ENCODE measurements around the gene KHDC4. TPM values are rescaled to one million over a fixed set of nuclear protein-coding genes. Genes with fewer than 3 reads are reported as not detected.

KHDC4 gene
- total and polyA plus RNA-seq, 9 of the 15 experiments (the other 6 are each of a cell fraction or from before 2014, with no cell fraction given): 12.1 to 185 (median 65.6) TPM

DNA sequence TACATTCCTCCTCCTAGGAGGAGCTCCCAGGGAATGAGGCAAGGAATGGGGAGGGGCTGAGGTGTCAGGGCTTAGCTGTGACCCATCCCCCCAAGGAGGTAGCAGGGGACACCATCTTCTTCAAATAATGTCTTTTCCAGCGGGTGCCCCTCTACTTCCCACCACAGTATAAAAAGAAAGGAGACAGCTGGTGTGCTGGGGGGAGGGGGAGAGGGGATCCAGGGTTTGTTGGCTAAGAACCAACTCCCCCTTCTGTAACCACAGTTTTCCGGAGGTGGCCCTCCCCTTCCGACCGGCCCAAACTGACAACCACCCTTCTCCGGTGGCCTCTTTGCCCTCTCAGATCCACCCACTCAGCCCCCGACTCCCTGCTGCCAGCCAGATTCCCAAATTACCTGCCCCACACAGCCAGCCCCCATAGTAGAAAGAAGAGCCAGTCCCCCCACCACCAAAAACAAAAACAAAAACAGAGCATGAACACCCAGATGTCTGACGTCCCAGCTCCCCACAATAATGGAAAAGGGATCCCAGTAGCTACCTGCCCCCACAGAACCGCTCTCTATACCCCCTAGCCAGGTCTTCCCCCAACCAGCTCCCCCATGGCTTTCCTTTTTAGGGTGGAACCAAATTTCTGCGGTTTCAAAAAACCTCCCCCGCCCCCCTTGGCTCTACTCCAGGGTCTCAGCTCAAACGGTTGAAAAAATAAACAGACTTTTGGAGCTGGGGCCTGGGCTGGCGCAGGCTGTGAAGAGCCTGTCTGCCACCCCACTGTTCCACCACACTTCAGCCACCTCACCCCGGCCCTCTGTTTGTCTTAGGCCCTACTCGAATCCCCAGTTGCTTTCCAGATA is 42.1 kb upstream of the KHDC4 start (continued):
- TF ChIP-seq ZNF431 (CRISPR knock-in tag; IDR thresholded peaks at IDR 0.05) (no peak), ZNF445 (CRISPR knock-in tag; IDR thresholded peaks at IDR 0.05; ENCODE audit: low read depth) (no peak), RBFOX2 (IDR thresholded peaks at IDR 0.05; ENCODE audit: low read depth, low read length) (peak; percentile 48), TEAD2 (tag; IDR thresholded peaks at IDR 0.05) (no peak), NR2F6 (CRISPR knock-in tag; IDR thresholded peaks at IDR 0.05) (no peak), PCBP1 (IDR thresholded peaks at IDR 0.05; ENCODE audit: low read depth, low read length, poor library complexity, severe bottlenecking) (no peak), TAF7 (tag; IDR thresholded peaks at IDR 0.05) (no peak), NFXL1 (CRISPR knock-in tag; IDR thresholded peaks at IDR 0.05) (no peak), SP1 (CRISPR knock-in tag; IDR thresholded peaks at IDR 0.05) (no peak), NBN (IDR thresholded peaks at IDR 0.05; ENCODE audit: low read depth) (peak; percentile 24; the same call in 1 of the 2 replicates), ZNF75A (CRISPR knock-in tag; IDR thresholded peaks at IDR 0.05) (no peak), ZFX (CRISPR knock-in tag; IDR thresholded peaks at IDR 0.05) (peak; percentile 49; the same call in 1 of the 2 replicates), EWSR1 (IDR thresholded peaks at IDR 0.05; ENCODE audit: borderline replicate concordance, low read depth, partially characterized antibody) (no peak), ZNF23 (CRISPR knock-in tag; IDR thresholded peaks at IDR 0.05) (no peak), ATF7 (IDR thresholded peaks at IDR 0.05) (no peak), RBM34 (IDR thresholded peaks at IDR 0.05; ENCODE audit: borderline replicate concordance, insufficient read depth, low read length) (no peak), HMG20A (CRISPR knock-in tag; conservative IDR thresholded peaks at IDR 0.05) (no peak), FOS (IDR thresholded peaks at IDR 0.05; ENCODE audit: extremely low read depth, insufficient read length) (no peak), JUND (IDR thresholded peaks at IDR 0.05; ENCODE audit: borderline replicate concordance, low read depth, low read length) (0 out of 2 replicates have a peak, but pooled peaks have one; percentile 2), JUND (tag; IDR thresholded peaks at IDR 0.05; ENCODE audit: borderline replicate concordance, low read depth, low read length) (no peak), ZNF184 (CRISPR knock-in tag; IDR thresholded peaks at IDR 0.05) (no peak), KLF10 (CRISPR knock-in tag; IDR thresholded peaks at IDR 0.05) (no peak)
- TF ChIP-seq, protein P1, sequence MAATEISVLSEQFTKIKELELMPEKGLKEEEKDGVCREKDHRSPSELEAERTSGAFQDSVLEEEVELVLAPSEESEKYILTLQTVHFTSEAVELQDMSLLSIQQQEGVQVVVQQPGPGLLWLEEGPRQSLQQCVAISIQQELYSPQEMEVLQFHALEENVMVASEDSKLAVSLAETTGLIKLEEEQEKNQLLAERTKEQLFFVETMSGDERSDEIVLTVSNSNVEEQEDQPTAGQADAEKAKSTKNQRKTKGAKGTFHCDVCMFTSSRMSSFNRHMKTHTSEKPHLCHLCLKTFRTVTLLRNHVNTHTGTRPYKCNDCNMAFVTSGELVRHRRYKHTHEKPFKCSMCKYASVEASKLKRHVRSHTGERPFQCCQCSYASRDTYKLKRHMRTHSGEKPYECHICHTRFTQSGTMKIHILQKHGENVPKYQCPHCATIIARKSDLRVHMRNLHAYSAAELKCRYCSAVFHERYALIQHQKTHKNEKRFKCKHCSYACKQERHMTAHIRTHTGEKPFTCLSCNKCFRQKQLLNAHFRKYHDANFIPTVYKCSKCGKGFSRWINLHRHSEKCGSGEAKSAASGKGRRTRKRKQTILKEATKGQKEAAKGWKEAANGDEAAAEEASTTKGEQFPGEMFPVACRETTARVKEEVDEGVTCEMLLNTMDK (IDR thresholded peaks at IDR 0.05; ENCODE audit: borderline replicate concordance, insufficient read depth, low read depth, low read length, poor library complexity, severe bottlenecking): no peak
- TF ChIP-seq, protein P2, sequence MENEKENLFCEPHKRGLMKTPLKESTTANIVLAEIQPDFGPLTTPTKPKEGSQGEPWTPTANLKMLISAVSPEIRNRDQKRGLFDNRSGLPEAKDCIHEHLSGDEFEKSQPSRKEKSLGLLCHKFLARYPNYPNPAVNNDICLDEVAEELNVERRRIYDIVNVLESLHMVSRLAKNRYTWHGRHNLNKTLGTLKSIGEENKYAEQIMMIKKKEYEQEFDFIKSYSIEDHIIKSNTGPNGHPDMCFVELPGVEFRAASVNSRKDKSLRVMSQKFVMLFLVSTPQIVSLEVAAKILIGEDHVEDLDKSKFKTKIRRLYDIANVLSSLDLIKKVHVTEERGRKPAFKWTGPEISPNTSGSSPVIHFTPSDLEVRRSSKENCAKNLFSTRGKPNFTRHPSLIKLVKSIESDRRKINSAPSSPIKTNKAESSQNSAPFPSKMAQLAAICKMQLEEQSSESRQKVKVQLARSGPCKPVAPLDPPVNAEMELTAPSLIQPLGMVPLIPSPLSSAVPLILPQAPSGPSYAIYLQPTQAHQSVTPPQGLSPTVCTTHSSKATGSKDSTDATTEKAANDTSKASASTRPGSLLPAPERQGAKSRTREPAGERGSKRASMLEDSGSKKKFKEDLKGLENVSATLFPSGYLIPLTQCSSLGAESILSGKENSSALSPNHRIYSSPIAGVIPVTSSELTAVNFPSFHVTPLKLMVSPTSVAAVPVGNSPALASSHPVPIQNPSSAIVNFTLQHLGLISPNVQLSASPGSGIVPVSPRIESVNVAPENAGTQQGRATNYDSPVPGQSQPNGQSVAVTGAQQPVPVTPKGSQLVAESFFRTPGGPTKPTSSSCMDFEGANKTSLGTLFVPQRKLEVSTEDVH (IDR thresholded peaks at IDR 0.05; ENCODE audit: low read depth, partially characterized antibody): no peak

Data from K562 (cell line).